ENCODE results near the gene GATC. TPM values are rescaled to one million over a fixed set of nuclear protein-coding genes. Genes with fewer than 3 reads are reported as not detected.
A peak's percentile ranks its signal among the peaks of the same experiment; 100 is the strongest.

Gene GATC
- total RNA-seq, 3 donors from 2014 or later (not counting 1 experiment from before 2014, with no cell fraction given), result 16.5 to 22.8 (median 20.5) TPM

DNA sequence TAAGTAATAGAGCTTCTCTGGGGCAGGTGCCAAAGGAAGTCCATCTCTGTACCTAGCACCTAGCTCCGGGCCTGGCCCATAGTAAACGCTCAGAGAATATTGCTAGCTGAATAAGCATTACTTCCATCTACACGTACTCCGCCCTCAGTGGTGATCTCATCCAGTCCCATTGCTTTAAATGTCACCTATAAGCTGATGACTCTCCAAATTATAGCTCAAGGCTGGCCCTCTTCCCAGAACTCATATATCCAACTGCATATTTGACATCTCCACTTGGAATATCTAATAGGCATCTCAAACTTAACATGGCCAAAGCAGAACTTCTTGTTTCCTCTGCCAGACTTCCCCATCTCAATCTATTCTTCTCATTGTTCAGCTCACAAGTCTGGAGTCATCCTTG, 42.8 kb downstream of the GATC start:
- intact Hi-C loops (cut with micrococcal nuclease), result no loop called here
- H3K27me3 ChIP-seq (ENCODE audit: control insufficient read depth, insufficient read depth, low read length), result no peaks in the 10 kb centered on the region
- H3K4me3 Mint-ChIP-seq, result no peak overlapping the region
- ATAC-seq, result no peak
- peaks cover 21 to 33% of the 10 kb centered on the region in 2 donors for H3K4me1 Mint-ChIP-seq
- H3K9me3 ChIP-seq (ENCODE audit: control insufficient read depth, insufficient read depth, low read length), result no peaks in the 10 kb centered on the region
- H3K27ac Mint-ChIP-seq, result no peak overlapping the region
- no peaks in the 10 kb centered on the region for H3K9me3 Mint-ChIP-seq
- H3K4me3 ChIP-seq (ENCODE audit: low read length), result no peak overlapping the region
- DNase-seq, result no peak
- TF ChIP-seq, protein P1, sequence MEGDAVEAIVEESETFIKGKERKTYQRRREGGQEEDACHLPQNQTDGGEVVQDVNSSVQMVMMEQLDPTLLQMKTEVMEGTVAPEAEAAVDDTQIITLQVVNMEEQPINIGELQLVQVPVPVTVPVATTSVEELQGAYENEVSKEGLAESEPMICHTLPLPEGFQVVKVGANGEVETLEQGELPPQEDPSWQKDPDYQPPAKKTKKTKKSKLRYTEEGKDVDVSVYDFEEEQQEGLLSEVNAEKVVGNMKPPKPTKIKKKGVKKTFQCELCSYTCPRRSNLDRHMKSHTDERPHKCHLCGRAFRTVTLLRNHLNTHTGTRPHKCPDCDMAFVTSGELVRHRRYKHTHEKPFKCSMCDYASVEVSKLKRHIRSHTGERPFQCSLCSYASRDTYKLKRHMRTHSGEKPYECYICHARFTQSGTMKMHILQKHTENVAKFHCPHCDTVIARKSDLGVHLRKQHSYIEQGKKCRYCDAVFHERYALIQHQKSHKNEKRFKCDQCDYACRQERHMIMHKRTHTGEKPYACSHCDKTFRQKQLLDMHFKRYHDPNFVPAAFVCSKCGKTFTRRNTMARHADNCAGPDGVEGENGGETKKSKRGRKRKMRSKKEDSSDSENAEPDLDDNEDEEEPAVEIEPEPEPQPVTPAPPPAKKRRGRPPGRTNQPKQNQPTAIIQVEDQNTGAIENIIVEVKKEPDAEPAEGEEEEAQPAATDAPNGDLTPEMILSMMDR (IDR thresholded peaks at IDR 0.05), result no peak
- no peaks in the 10 kb centered on the region for H3K36me3 Mint-ChIP-seq
- peaks cover 2% of the 10 kb centered on the region for H3K36me3 ChIP-seq (ENCODE audit: control insufficient read depth, insufficient read depth, low read length)
- no peak overlapping the region for H3K27ac ChIP-seq (ENCODE audit: low read length)
- WGBS (ENCODE audit: insufficient coverage), result 98% methylated on average over 4 of the region's 4 CpGs
- no peaks in the 10 kb centered on the region for H3K4me1 ChIP-seq (ENCODE audit: control insufficient read depth, insufficient read depth, low read length)
- H3K27me3 Mint-ChIP-seq (ENCODE audit: low read depth in 2 of 2), result no peaks in the 10 kb centered on the region

GRCh38 chr12:120490325-120490724, 44.1 kb downstream of the GATC start:
- H3K27ac Mint-ChIP-seq, result peak overlapping the region; percentile 41 to 54
- intact Hi-C loops (cut with micrococcal nuclease), result no loop called here
- Histone ChIP-seq H3K4me3 (ENCODE audit: low read length) (no peak overlapping the region), H3K9me3 (ENCODE audit: control insufficient read depth, insufficient read depth, low read length) (no peaks in the 10 kb centered on the region), H3K4me1 (ENCODE audit: control insufficient read depth, insufficient read depth, low read length) (peaks cover 5% of the 10 kb centered on the region), H3K36me3 (ENCODE audit: control insufficient read depth, insufficient read depth, low read length) (peaks cover 2% of the 10 kb centered on the region), H3K27me3 (ENCODE audit: control insufficient read depth, insufficient read depth, low read length) (no peaks in the 10 kb centered on the region), H3K27ac (ENCODE audit: low read length) (no peak overlapping the region)
- H3K9me3 Mint-ChIP-seq, result no peaks in the 10 kb centered on the region
- H3K36me3 Mint-ChIP-seq, result no peaks in the 10 kb centered on the region
- ATAC-seq, result no peak
- no peak overlapping the region for H3K4me3 Mint-ChIP-seq
- TF ChIP-seq, protein P1 (IDR thresholded peaks at IDR 0.05), result no peak
- H3K4me1 Mint-ChIP-seq, result peaks cover 25 to 35% of the 10 kb centered on the region in 2 donors
- WGBS (ENCODE audit: insufficient coverage), result 95% methylated on average over 5 of the region's 5 CpGs
- no peaks in the 10 kb centered on the region for H3K27me3 Mint-ChIP-seq (ENCODE audit: low read depth in 2 of 2)
- no peak for DNase-seq

DNA sequence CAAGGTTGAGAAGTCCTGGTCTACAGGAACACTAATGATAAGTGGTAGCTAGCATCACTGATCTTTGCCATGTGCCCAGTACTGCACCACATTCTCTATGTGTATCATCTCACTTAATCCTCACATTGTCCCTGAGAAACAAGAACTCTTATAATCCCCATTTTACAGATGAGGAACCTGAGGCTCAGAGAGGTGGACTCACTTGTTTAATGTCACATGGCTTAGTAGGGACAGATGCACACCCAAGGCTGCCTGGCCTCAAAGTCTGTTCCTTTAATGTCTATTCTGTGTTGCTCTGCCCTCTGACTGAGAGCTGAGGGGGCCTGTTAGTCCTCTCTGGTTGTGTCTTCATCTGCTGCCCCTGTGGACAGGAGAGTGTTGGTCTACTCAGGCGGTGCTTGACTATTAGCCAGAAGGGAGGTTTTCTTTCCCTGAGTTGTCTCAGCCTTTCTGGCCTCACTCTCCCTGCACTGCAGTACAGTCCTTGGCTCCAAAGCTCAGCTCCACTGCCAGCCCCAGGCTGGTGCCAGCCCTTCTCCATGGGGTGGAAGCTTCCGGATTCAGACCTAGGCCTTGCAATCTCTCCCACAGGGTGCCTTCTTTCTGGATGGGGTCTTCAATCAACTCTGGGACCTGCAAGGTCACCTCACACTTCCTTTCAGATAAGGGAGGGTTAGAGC, 44.7 kb downstream of the GATC start:
- H3K4me3 Mint-ChIP-seq, result no peak overlapping the region
- peaks cover 2% of the 10 kb centered on the region for H3K36me3 ChIP-seq (ENCODE audit: control insufficient read depth, insufficient read depth, low read length)
- no peaks in the 10 kb centered on the region for H3K27me3 ChIP-seq (ENCODE audit: control insufficient read depth, insufficient read depth, low read length)
- DNase-seq (no peak), ATAC-seq (no peak)
- no peak overlapping the region for H3K4me3 ChIP-seq (ENCODE audit: low read length)
- H3K27ac ChIP-seq (ENCODE audit: low read length), result no peak overlapping the region
- peaks cover 7% of the 10 kb centered on the region for H3K4me1 ChIP-seq (ENCODE audit: control insufficient read depth, insufficient read depth, low read length)
- TF ChIP-seq, protein P1 (IDR thresholded peaks at IDR 0.05), result no peak
- WGBS (ENCODE audit: insufficient coverage), result 100% methylated on average over 2 of the region's 2 CpGs
- H3K27ac Mint-ChIP-seq, result peak overlapping the region; percentile 41 to 54
- intact Hi-C loops (cut with micrococcal nuclease), result no loop called here
- no peaks in the 10 kb centered on the region for H3K9me3 Mint-ChIP-seq
- peaks cover 30 to 41% of the 10 kb centered on the region in 2 donors for H3K4me1 Mint-ChIP-seq
- no peaks in the 10 kb centered on the region for H3K9me3 ChIP-seq (ENCODE audit: control insufficient read depth, insufficient read depth, low read length)
- H3K27me3 Mint-ChIP-seq (ENCODE audit: low read depth in 2 of 2), result no peaks in the 10 kb centered on the region
- no peaks in the 10 kb centered on the region for H3K36me3 Mint-ChIP-seq
